ENCODE data around the gene KCNK15. TPM values are rescaled to one million over a fixed set of nuclear protein-coding genes. Genes with fewer than 3 reads are reported as not detected.
A peak's percentile ranks its signal among the peaks of the same experiment; 100 is the strongest.
"Not testable (repeated sequence)": the region's sequence is repeated elsewhere in the genome, so short reads cannot be mapped to it uniquely, and the experiment has no call there.

Gene KCNK15
- total RNA-seq, 1 donor from 2014 or later = 4.6 TPM

DNA sequence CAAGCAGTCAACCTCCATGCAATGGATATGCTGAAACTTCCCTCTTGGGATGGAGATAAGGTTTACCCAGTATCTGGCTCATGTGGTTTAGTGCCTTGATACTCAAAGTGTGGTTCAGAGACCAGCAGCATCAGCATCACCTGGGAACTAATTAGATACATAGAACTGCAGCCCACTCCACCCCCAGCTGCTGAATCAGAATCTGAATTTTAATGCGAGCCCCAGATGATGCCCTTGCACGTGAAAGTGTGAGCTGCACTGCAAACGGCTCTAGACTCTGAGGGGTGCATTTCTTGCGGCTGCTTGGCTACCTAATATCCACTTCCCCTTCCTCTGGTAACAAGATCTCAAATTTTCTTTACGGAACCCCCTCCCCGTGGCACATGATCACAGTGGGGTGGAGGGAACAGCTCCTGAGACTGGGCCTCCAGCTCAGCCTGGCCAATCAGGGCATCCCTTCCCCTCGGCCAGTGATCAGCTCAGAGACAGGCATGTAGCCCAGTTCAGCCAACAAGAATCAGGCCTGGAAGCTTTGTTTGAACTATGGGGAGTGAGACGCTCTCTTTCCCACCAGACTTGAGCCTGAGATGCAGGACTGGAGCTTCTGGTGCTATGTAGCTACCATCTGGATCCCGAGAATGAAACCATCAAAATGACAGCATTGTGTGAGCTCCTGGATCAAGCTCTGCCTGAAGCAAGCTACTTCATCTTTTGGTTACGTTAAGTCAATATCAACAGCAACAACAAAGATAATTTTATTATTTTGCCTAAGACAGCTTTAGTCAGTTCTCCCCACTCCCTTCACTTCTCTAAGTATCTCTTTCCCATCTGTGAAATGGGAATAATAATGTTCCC lies 12.8 kb downstream of the KCNK15 start:
- no peak for DNase-seq (ENCODE audit: low read depth)

DNA sequence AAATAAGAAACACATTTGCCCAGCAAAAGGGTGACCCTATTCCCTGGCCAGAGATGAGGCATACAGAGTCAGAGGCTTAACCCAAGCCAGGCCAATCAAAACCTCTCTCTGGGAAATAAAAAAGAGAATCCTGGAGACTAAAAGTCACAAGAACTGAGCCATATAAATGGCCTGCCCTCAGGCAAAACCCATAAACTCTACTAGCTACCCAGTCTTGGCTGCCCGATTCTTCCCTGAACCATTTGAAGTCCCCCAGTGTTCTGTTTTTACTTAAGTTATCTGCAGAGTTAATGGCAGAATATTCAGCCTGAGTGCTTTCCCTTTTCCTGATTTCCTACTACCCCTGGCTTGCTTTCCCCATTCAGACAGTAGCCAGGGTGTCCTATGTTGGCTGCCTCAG lies 13.9 kb downstream of the KCNK15 start:
- DNase-seq (ENCODE audit: low read depth) = no peak

DNA sequence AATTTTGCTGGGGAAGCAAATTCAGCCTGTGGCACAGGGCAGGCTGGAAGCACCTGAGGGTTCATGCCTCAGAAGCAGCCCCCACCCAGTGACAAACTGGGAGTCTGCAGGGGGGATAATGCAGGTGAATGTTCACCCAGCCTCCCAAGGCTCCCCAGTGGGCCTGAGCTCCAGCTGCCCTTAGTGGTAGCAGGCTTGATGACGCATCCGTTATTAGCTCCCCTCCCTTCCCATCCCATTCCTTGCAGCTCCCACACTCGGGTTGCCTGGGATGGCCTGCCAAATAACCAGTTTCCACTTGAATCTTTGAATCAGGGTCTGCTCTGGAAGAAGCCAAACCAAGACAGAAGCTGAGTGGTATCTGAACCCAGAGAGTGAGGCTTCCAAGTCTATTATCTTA lies 15.8 kb downstream of the KCNK15 start:
- no peak for DNase-seq (ENCODE audit: low read depth)

DNA sequence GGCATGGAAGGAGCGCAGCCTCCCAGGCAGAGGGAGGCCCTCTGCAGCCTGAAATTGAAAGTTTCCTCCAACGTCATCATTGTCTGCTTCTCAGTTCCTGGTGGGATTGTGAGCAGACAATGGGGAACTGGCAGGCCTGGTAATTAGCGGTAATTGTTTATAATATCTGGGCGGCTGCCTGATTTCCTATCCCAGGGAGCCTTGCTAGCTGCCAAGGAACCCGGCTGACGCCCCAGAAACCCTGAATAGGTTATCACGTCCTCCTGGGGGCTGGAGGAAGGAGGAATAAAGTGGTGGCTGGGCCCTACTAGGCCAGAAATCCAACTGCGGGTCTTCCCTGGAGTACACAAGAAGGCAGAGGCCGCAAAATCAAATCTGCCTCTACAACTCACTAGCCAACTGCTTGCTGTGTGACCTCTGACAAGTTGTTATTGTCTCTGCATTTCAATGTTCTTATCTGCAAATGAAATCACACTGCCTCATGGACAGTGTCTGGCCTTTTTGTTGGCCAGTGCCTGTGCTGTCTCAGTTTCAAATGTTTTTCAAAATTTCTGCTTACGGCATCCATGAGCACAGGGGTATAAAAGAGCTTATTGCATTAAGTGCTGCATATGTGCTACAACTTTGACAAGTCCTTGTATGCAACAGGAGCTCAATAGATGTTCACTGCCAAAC lies 16.9 kb downstream of the KCNK15 start:
- no peak for DNase-seq (ENCODE audit: low read depth)

DNA sequence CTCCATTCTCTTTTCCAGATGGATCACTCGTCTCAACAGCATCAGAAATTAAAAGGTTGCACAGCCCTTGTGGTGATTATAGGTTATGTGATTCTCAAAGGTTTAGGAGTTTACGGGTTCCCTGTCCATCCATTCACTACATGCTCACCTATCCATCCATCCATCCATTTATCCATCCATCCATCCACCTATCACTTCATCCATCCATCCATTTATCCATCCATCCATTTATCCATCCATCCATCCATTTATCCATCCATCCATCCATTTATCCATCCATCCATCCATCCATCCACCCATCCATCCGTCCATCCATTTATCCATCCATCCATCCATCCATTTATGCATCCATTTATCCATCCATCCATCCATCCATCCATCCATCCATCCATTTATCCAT lies 18.1 kb downstream of the KCNK15 start:
- DNase-seq (ENCODE audit: low read depth) = not testable (repeated sequence)

DNA sequence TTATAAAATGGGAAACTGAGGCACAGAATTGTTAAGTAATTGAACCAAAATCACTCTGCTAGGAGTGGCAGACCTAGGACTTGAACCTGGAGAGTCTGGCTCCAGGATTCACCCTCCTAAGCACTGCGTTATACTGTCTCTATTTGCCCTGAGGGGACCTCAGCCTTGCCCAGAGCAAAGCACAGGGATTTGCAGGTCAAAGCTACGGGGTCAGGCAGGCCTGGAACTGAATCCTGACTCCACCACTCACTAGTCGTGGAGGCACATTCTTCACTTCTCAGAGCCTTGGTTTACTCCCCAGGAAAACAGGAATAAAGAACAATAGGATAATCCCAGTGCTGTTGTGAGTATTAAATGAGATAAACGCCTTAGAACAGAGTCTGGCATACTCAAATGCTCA lies 19.4 kb downstream of the KCNK15 start:
- DNase-seq (ENCODE audit: low read depth) = no peak

DNA sequence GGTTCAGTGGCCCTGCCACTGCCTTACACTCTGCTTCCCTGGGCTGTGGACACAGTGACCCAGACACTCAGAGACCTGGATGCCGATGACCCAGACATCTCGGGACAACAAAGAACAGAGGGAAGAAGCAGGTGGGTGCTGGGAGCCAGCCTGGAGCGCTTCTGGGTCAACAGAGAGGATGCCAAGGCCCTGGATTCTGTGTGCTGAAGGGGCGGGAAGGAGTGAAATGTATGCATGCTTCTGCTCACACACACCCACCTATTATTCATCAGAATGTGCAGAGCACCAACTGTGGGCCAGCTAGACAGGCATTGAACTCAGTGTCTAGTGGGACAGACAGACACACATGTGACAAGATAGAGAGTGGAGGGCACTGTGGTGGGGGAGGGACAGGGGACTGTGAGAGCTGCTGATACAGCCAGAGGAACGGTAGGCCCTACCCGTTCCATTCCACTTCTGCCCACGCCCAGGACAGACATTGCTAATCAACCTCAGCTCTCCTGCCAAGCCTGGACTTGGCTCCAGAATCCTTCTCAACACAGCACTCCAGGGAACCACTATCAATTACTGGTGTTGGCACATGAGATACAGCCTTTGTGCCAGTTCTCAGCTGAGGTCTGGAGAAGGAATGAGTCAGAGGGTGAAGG lies 20.2 kb downstream of the KCNK15 start:
- DNase-seq (ENCODE audit: low read depth) = peak; percentile 49

DNA sequence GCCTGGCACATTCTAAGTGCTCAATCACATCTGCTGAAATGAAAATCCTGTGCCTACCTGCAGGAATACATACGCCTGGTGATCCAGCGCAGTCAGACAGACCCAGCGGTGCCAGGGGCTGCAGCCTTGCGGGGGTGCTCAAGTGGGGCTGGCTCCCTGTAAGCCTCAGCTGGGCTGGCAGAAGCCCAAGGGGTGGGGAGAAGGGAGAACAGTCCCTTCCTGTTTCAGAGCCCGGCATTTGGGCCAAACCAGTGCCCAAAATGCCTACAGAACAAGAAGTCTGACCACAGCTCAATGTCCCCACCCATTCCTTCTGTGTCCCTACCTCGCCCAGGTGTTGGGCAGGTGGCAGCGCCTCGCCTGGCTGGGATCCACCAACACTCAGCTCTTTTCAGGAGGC lies 22.6 kb downstream of the KCNK15 start:
- DNase-seq (ENCODE audit: low read depth) = no peak

DNA sequence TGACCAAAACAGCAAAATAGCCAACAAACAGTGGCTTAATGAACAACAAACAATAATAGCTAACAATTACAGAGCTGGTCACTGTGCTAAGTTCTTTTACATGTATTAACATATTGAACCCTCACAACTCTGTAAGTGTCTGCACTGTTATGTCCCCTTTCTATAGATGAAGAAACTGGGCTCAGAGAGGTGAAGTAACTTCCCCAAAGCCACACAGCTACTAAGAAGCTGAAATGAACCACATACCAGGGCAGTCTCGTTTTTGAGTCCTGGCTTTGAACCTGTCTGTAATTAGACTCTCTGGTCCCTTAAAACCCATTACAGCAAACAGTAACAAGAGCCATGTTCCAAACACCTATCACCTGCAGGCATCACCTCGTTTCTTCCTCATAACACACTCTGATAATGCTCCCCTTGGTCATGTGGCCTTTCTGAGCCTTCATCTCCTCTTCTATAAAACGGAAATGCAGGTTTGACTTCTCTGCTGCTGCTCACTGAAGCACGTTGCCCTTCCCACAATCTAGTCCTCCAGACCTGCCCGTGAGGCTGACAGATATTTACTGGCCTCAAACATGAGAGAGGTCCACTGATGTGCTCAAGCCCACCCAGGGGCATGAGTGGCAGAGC lies 23.3 kb downstream of the KCNK15 start:
- DNase-seq (ENCODE audit: low read depth) = no peak

DNA sequence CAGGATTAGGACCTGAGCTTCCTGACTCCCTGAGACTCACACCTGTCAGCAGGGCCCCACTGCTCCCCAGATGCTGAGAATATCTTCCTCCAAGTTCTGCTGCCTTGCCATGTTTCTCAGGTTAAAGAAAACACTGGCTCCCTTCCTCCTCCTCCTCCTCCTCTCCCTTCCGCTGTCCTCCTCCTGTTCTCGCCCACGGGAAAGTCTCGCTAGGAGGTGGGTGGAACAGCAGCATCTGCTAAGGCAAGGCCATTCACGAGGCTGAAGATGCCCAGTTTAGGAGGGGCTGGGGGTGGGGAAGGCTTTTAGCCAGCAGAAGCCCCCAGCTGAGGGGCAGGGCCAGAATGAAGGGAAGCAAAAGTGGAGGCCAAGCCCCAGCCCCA lies 23.8 kb downstream of the KCNK15 start:
- no peak for DNase-seq (ENCODE audit: low read depth)

DNA sequence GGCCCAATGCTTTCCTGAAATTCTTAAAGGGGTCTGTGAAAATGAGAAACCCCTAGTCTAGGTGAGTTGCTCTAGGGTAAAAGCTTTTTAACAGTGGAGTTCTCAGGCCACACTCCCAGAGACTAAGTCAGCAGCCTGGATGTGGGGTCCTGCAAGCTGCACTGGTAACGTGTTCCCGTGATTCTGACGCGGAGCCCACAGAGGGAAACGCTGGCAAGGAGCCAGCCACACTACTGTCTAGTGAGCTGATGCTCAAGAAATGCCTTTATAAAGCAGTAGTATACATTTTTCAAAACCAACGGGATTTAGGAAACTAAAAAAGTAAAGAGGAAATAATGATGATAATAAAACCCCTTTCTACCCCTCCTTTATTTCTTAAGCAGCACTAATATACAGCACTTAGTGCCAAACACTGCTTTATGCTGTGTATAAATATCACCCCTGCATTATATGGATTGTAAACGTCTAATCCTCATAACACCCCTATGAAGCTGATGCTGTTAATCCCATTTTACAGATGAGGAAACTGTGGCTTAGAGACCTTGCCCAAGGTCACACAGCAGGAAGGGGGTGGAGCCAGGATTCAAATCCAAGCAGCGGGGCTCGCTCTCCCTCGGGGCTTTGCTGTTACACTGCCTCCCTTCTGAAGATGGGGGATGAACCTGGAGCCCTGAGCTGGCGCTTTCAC lies 25.0 kb downstream of the KCNK15 start:
- DNase-seq (ENCODE audit: low read depth) = no peak

DNA sequence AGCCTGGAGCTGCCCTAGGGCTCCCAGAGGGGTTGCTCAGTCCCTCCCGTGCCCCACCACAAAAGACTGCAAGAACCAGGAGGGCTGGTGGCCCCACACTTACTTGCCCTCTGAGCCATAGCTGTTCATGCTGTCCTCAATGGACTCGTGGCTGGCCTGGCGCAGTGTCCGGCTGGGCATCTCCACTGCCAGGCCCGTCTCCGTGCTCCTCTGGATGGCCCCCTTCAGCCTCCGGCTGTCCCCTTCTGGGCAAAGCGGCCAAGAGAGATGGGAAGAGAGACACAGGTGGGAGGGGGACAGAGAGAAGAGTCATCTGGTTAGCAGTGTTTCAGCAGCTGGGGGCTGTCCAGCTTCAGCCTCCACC lies 25.5 kb downstream of the KCNK15 start:
- no peak for DNase-seq (ENCODE audit: low read depth)

DNA sequence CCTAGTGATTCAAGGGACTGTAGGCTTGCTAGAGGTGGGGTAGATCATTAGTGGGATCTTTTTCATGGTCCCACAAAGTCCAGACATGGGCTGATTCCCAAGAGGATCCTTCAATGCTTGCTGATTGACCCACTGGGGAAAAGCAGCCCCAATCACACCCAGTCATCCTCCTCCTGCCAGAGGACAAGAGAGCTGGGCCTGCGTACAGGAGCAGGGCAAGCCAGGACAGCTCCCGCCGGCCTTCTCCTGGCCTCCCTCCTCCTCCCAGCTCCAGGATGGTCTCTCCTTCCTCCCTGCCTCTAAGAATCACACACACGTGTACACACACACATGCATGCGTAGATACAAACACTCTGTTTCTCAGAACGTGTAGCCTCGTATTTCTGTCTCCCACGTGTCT lies 27.0 kb downstream of the KCNK15 start:
- DNase-seq (ENCODE audit: low read depth) = no peak

DNA sequence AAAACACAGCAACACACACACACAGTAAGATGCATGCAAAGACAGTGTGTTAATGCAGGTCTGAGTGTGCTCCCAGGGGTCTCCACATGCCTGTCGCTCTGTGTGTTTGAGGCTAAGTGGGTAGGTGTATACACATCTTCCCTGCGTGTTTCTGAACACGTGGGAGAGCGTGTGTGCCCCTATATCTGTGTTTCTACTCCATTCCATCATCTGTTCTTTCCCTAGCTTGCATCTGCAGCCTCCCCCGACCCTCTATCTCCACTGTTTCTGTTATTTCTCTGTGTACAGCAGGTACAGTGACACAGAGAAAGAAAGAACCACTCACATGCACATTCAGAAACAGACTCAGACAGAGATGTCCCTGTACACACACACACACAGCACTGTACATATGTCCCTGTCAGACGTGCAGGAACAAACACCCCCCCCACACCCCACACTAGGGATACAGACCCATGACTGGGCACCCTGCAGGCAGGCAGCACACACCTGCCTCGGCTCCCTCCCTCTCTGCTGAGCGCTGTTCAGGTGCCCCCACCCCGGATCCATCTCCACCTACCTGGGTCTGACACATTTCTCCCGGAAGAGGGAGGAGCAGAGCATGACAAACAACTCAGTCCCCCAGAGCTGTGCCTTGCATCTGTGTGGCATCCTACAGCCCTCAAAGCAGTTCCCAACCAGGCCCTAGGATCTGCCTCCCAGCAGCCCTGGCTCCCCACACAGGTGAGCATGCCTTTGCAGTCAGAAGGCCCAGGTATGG lies 27.6 kb downstream of the KCNK15 start:
- no peak for DNase-seq (ENCODE audit: low read depth)

DNA sequence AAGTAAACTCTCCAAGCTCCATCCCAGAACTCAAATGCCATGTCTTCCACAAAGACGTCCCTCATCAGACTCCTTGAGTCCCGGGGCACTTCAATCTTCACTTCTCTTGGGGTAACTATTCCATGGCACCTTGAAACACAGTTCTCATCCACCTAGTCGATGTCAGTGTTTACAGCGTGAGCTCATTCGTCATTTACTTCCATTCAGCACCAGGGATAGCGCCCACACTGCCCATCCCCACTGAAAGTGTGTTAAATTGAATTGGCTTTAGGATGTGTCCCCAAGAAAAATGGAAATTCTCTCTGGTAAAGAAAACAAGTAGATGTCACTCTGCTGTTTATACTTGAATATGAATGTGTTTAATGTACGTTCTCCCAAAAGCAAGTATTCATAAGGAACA lies 31.3 kb downstream of the KCNK15 start:
- DNase-seq (ENCODE audit: low read depth) = peak; percentile 17

DNA sequence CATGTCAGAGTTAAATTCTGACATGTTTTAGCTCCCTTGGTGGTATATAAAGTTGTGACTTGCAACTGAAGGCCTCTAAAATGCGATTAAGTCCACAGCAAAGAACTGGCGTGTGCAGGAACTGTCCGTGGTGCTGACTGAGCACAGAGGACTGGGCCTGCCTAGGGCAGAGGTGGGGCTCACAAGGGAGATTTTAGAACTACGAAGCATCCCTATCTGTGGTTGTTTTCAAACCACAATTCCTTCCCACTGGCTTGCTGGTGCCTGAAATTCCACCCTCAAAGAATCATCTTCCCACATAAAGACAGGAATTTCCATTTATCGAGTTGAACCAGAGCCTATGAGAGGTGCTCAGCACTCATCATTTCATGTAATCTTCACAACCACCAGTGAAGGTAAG lies 34.6 kb downstream of the KCNK15 start:
- peak; percentile 50 for DNase-seq (ENCODE audit: low read depth)

DNA sequence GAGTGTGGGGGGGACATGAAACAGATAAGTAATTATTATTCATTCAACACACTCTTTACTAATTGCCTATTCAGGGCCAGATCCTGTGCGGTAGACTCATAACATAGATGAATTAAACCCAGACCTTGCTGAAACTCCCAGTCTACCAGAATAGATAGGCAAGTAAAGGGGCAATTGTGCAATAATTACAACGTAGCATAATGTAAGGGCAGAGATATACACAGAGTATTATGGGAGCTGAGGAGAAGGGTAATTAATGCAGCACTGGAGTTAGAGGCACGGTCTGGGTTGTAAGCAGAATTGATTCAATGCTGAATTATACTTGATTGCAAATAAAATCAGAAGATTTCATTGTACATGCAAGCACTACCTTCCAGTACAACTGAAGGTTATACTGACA lies 35.5 kb downstream of the KCNK15 start:
- DNase-seq (ENCODE audit: low read depth) = no peak

DNA sequence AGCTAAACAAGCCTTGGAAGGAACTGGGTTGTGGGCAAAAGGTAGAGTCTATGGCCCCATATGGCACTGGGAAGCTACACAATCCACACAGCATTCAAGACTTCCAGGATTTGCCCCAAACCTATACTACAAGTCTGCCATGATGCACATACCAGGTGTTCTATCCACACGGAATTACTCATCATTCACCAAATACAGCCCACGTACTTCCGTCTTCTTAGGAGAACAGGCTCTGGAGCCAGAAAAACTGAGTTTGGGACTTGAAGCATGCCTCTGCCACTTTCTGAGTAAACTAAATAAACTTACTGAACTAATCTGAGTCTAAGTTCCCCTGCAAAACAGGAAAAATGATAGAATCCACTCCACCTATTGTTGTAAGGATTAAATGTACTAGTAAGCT lies 36.1 kb downstream of the KCNK15 start:
- no peak for DNase-seq (ENCODE audit: low read depth)

DNA sequence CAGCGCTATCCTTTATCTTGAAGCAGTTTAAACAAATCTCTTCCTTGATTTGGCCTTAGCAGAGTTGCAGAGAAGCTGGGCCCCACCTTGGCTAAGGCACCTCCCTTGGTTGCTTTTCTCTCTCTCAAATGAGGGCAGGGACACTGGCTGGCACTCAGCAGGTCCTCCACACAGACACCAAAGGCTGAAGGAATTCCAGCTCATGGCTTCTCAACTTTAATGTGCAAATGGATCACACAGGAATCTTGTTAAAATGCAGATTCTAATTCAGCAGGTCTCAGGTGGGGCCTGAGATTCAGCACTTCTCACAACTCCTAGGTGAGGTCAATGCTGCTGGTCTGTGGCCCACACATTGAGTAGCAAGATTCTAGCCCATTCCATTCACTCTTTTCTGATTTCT lies 39.0 kb downstream of the KCNK15 start:
- no peak for DNase-seq (ENCODE audit: low read depth)

DNA sequence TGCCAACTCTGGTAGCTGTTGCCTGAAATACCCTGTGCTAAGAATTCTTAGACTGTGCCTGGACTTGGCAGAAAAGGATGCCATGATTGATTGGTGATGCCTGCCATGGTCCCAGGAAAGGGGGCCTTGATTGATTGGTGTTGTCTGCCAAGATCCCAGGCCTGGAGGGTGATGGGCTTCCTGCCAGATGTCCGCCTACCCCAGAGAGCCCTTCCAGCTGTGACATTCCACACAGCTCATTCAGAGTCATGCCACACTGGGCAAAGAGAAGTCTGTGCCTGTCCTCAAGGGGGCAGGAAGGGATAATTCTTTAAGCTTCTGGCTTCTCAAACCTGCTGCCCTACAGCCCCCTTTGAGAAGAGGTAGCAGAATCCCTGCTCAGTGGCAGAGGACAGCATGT lies 40.1 kb downstream of the KCNK15 start:
- DNase-seq (ENCODE audit: low read depth) = no peak

DNA sequence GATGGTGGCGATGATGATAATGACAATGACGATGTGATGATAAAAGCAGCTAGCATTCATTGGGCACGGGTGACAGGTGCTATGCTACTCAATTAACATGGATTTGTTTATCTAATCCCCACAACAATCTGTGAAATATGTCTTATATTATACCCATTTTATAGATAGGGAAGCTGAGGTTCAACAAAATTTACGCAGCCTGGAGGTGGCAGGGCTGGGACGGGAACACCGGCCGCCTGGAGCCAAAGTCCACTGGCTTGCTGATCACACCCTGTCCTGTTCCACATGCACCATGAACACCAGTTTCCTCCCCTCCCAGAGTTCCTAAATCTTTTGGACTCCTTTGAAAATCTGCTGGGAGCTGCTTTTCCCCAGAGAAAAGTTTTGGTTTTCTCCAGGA lies 41.6 kb downstream of the KCNK15 start:
- no peak for DNase-seq (ENCODE audit: low read depth)
